Skeletal muscle tissue (tissue), 4 donors: ENCODE measurements around the gene C11orf65. TPM values are rescaled to one million over a fixed set of nuclear protein-coding genes. Genes with fewer than 3 reads are reported as not detected.
"Not testable (repeated sequence)": the region's sequence is repeated elsewhere in the genome, so short reads cannot be mapped to it uniquely, and the experiment has no call there.

ENCODE experiments used
- H3K27ac ChIP-seq: one replicate; pipeline ENCODE4 v1.7.0; 2013; ENCODE audit warnings: mild to moderate bottlenecking, low read depth, low read length, inconsistent platforms
- H3K27me3 ChIP-seq, 3 donors: one replicate each; pipeline ENCODE4 v1.7.0; 2013; ENCODE audit warnings: low read length in 3 of 3; ENCODE audit not compliant: control insufficient read depth in 3 of 3, insufficient read depth in 3 of 3
- H3K36me3 ChIP-seq, 3 donors: one replicate each; pipeline ENCODE4 v1.7.0; 2013; ENCODE audit warnings: low read length in 3 of 3; ENCODE audit not compliant: control insufficient read depth in 3 of 3, insufficient read depth in 3 of 3
- H3K4me1 ChIP-seq, 3 donors: one replicate each; pipeline ENCODE4 v1.7.0; 2013; ENCODE audit warnings: low read length in 3 of 3, mild to moderate bottlenecking in 3 of 3; ENCODE audit not compliant: control insufficient read depth in 3 of 3, insufficient read depth in 3 of 3
- H3K4me3 ChIP-seq, 3 donors: one replicate each; pipeline ENCODE4 v1.7.0; 2013; ENCODE audit warnings: low read length in 3 of 3
- H3K9ac ChIP-seq, 3 donors: one replicate each; pipeline ENCODE4 v1.7.0; 2013; ENCODE audit warnings: low read length in 3 of 3, mild to moderate bottlenecking in 3 of 3, moderate library complexity in 2 of 3, low read depth in 1 of 3
- H3K9me3 ChIP-seq, 3 donors: one replicate each; pipeline ENCODE4 v1.7.0; 2013; ENCODE audit warnings: low read length in 3 of 3; ENCODE audit not compliant: control insufficient read depth in 3 of 3
- total RNA-seq: library from RNA; depleted of rRNA; stranded (reverse); fragments of >200 nt; gene quantifications from one replicate; pipeline ENCODE4 v1.2.3, GENCODE V29; 2014
- donor health status: Osteomylitis.

The C11orf65 gene
- total RNA-seq, 1 donor from 2014 or later = 1.0 TPM

- no peak overlapping the region for H3K9ac ChIP-seq
- no peaks in the 10 kb centered on the region for H3K27me3 ChIP-seq
- no peaks in the 10 kb centered on the region for H3K9me3 ChIP-seq
- no peak overlapping the region for H3K27ac ChIP-seq
- no peak overlapping the region for H3K4me3 ChIP-seq
- no peaks in the 10 kb centered on the region for H3K36me3 ChIP-seq
- no peaks in the 10 kb centered on the region for H3K4me1 ChIP-seq
Observed at GRCh38 chr11:108388576-108388975, 78.8 kb downstream of the C11orf65 start.

GRCh38 chr11:108373505-108373904 lies 93.8 kb downstream of the C11orf65 start:
- not testable (repeated sequence) for H3K4me1 ChIP-seq, H3K4me3 ChIP-seq, H3K9ac ChIP-seq, H3K9me3 ChIP-seq, H3K27ac ChIP-seq, H3K27me3 ChIP-seq, H3K36me3 ChIP-seq

GRCh38 chr11:108370990-108371389 lies 96.3 kb downstream of the C11orf65 start:
- Histone ChIP-seq H3K27me3 (no peaks in the 10 kb centered on the region), H3K36me3 (peaks cover 0 to 5% (median 0%) of the 10 kb centered on the region in 3 donors), H3K4me1 (no peaks in the 10 kb centered on the region), H3K27ac (no peak overlapping the region), H3K4me3 (no peak overlapping the region), H3K9me3 (no peaks in the 10 kb centered on the region), H3K9ac (no peak overlapping the region)

- Histone ChIP-seq H3K9me3 (no peaks in the 10 kb centered on the region), H3K27me3 (no peaks in the 10 kb centered on the region), H3K4me1 (no peaks in the 10 kb centered on the region), H3K4me3 (no peak overlapping the region), H3K9ac (no peak overlapping the region), H3K36me3 (peaks cover 0 to 9% (median under 1%) of the 10 kb centered on the region in 3 donors), H3K27ac (no peak overlapping the region)
Observed at GRCh38 chr11:108370315-108370714, 97.0 kb downstream of the C11orf65 start.

GRCh38 chr11:108369064-108369463 lies 98.3 kb downstream of the C11orf65 start:
- no peaks in the 10 kb centered on the region for H3K27me3 ChIP-seq
- no peaks in the 10 kb centered on the region for H3K9me3 ChIP-seq
- no peaks in the 10 kb centered on the region for H3K4me1 ChIP-seq
- H3K4me3 ChIP-seq = no peak overlapping the region
- no peak overlapping the region for H3K27ac ChIP-seq
- peaks cover 0 to 13% (median 4%) of the 10 kb centered on the region in 3 donors for H3K36me3 ChIP-seq
- no peak overlapping the region for H3K9ac ChIP-seq

DNA sequence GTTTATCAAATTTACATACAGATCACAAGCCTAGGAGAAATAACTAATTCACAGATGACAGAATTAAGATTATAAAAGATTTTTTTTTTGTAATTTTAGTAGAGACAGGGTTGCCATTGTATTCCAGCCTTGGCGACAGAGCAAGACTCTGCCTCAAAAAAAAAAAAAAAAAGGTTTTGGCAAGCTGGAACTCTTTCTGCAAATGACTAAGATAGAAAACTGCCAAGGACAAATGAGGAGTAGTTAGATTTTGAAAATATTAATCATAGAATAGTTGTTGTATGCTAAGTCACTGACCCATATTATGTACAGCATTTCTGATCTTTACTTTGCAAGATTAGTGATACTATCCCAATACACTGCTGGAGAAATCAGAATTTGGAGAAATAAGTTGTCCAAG lies 99.2 kb downstream of the C11orf65 start:
- Histone ChIP-seq H3K4me1 (no peaks in the 10 kb centered on the region), H3K9me3 (no peaks in the 10 kb centered on the region), H3K4me3 (no peak overlapping the region), H3K36me3 (peaks cover 0 to 13% (median 4%) of the 10 kb centered on the region in 3 donors), H3K27me3 (no peaks in the 10 kb centered on the region), H3K27ac (no peak overlapping the region), H3K9ac (no peak overlapping the region)

DNA sequence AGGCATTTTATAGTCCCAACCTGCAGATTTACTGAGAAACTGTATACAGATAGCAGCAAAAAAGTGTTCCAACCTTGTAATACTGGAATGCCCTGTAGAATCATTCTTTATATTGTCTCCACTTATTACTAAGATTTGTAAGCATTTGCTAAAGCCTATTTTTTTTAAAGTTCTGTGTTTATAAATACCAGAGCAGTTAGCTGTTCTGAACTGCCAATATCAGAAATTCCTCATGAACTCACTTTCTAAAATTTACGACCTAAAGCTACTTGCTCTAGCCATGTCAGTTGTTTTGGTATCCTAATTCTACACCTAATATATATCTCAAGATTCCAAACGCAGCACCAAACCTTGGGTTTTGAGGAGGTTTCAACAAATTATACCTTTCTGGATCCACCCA lies 103.2 kb downstream of the C11orf65 start:
- H3K4me1 ChIP-seq = no peaks in the 10 kb centered on the region
- no peak overlapping the region for H3K4me3 ChIP-seq
- no peaks in the 10 kb centered on the region for H3K27me3 ChIP-seq
- H3K36me3 ChIP-seq = peaks cover 0 to 13% (median 4%) of the 10 kb centered on the region in 3 donors
- H3K27ac ChIP-seq = no peak overlapping the region
- no peak overlapping the region for H3K9ac ChIP-seq
- H3K9me3 ChIP-seq = no peaks in the 10 kb centered on the region

DNA sequence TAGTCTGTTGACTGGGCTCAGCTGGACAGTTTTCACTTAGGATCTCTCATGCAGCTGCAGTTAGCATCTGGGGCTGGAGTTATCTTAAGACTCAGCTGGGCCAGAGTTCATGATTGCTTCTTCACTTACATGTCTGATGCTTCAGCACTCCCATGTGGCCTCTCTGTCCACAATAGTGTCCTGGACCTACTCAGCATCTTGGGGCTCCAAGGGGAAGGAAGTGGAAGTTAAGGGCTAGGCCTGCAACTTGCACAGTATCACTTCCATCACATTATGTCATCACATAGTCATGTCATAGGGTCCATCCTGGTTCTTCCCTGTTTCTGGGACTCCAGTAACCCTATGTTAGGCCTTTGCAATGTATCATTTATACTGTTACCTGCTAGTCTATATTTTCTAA lies 115.9 kb downstream of the C11orf65 start:
- no peak overlapping the region for H3K27ac ChIP-seq
- peaks cover 12 to 45% (median 34%) of the 10 kb centered on the region in 3 donors for H3K36me3 ChIP-seq
- no peaks in the 10 kb centered on the region for H3K4me1 ChIP-seq
- no peak overlapping the region for H3K4me3 ChIP-seq
- no peak overlapping the region for H3K9ac ChIP-seq
- H3K27me3 ChIP-seq = no peaks in the 10 kb centered on the region
- H3K9me3 ChIP-seq = no peaks in the 10 kb centered on the region

GRCh38 chr11:108346451-108346850 lies 120.9 kb downstream of the C11orf65 start:
- no peak overlapping the region for H3K4me3 ChIP-seq
- H3K9me3 ChIP-seq = no peaks in the 10 kb centered on the region
- no peak overlapping the region for H3K9ac ChIP-seq
- peaks cover 0 to 19% (median 14%) of the 10 kb centered on the region in 3 donors for H3K36me3 ChIP-seq
- H3K4me1 ChIP-seq = no peaks in the 10 kb centered on the region
- no peak overlapping the region for H3K27ac ChIP-seq
- H3K27me3 ChIP-seq = no peaks in the 10 kb centered on the region

DNA sequence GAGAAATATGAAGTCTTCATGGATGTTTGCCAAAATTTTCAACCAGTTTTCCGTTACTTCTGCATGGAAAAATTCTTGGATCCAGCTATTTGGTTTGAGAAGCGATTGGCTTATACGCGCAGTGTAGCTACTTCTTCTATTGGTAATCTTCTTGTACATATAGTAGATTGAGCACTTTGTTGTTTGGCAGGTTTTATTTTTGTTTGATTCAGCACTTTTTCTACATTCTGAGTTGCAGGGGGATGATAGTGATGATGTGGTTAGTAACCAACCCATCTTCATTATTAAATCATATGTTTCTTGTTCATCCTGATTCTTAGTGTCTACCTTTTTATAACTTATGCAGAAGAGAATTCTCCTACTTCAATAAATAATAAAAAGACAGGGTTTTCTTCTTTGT lies 121.6 kb downstream of the C11orf65 start:
- Histone ChIP-seq H3K27ac (no peak overlapping the region), H3K4me1 (no peaks in the 10 kb centered on the region), H3K36me3 (peaks cover 0 to 14% (median 8%) of the 10 kb centered on the region in 3 donors), H3K27me3 (no peaks in the 10 kb centered on the region), H3K9me3 (no peaks in the 10 kb centered on the region), H3K9ac (no peak overlapping the region), H3K4me3 (no peak overlapping the region)

DNA sequence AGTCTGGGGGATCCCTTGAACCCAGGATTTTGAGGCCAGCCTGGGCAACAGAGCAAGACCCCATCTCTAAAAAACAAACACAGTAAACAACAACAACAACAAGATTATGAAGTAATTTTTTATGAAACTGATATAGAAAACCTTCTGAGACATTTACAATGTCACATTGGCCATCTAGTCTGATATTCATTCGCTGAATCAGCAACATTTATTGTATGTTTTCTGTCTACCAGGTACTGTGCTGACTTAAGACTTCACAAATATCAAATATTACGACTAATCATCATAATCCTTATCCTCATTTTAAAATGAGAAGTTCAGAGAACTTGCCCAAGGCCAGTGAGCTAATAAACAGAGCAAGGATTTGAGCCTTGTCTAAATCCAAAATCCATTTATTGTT lies 123.6 kb downstream of the C11orf65 start:
- Histone ChIP-seq H3K4me1 (no peaks in the 10 kb centered on the region), H3K36me3 (peaks cover 0 to 10% (median 4%) of the 10 kb centered on the region in 3 donors), H3K4me3 (no peak overlapping the region)

More for the DNA sequence above, 123.6 kb downstream of the C11orf65 start:
- no peaks in the 10 kb centered on the region for H3K9me3 ChIP-seq
- no peak overlapping the region for H3K27ac ChIP-seq
- H3K9ac ChIP-seq = no peak overlapping the region
- no peaks in the 10 kb centered on the region for H3K27me3 ChIP-seq
